HCT116 (cell line): ENCODE measurements around the gene TELO2. TPM values are rescaled to one million over a fixed set of nuclear protein-coding genes. Genes with fewer than 3 reads are reported as not detected.

Source experiments
- ATAC-seq: fragments of 200-7000 bp; cut with Tn5 transposase; 2 replicates; pipeline ENCODE4 v1.9.1; 2020; ENCODE audit warnings: mild to moderate bottlenecking, moderate library complexity
- BruUV-seq: library from RNA; stranded (reverse); fragments of 400-500 nt; replicated peaks from 2 replicates; lab custom pipeline; 2021; lab: Mats Ljungman, UMichigan
- CTCF ChIA-PET: fragments of 300-600 bp; sonication (Branson Sonifier 250); formaldehyde crosslinking; loops from one replicate; lab custom pipeline; 2021; ENCODE audit warnings: antibody characterized with exemption; lab: Charles Lee
- POLR2A ChIA-PET: fragments of 300-600, 350-600 bp; sonication (Branson Sonifier 250); formaldehyde crosslinking; loops from one replicate; lab custom pipeline; 2021; ENCODE audit warnings: antibody characterized with exemption; lab: Charles Lee
- RAD21 ChIA-PET, 2 experiments: fragments of 300-600 bp; sonication (Branson Sonifier 250); formaldehyde crosslinking; loops; one replicate each; lab custom pipeline; 2023; ENCODE audit warnings: low total read pairs in 2 of 2; ENCODE audit not compliant: uncharacterized antibody in 2 of 2, unreplicated experiment in 2 of 2, low non-redundant PET in 1 of 2; lab: Charles Lee
- DNase-seq: peaks from one replicate; pipeline ENCODE4 v3.0.0-alpha.2; 2010; ENCODE audit warnings: low read depth, low spot score
- H2AFZ ChIP-seq: fragments of 200-600 bp; shearing (Covaris generic), sonication (generic); 2 replicates; pipeline ENCODE4 v1.6.1; 2017; ENCODE audit warnings: low read depth, mixed run types, mixed read lengths, antibody characterized with exemption, low read length; ENCODE audit not compliant: poor library complexity, severe bottlenecking
- H3K27ac ChIP-seq: 2 replicates; pipeline ENCODE4 v1.5.1; 2012; ENCODE audit warnings: low read depth, low read length
- H3K27me3 ChIP-seq: fragments of 200-600 bp; sonication (generic); 2 replicates; pipeline ENCODE4 v1.6.1; 2016; ENCODE audit warnings: mixed run types, low read length, mixed read lengths; ENCODE audit not compliant: insufficient read depth
- H3K36me3 ChIP-seq, 2 experiments: fragments of 200-500 bp in 1 of 2; fragments of 200-600 bp in 1 of 2; sonication (Bioruptor generic) in 1 of 2; sonication (generic) in 1 of 2; 2 replicates each; pipeline versions ENCODE4 v1.5.1 to v1.6.1; 2014 to 2016; ENCODE audit warnings: low read length in 2 of 2, inconsistent platforms in 1 of 2, mixed read lengths in 1 of 2, mixed run types in 1 of 2; ENCODE audit not compliant: insufficient read depth in 2 of 2, control insufficient read depth in 1 of 2
- H3K4me1 ChIP-seq, 2 experiments: fragments of 200-600 bp in 1 of 2; sonication (generic) in 1 of 2; 2 replicates each; pipeline versions ENCODE4 v1.5.1 to v1.6.1; 2012 to 2017; ENCODE audit warnings: low read length in 2 of 2, inconsistent platforms in 1 of 2, mild to moderate bottlenecking in 1 of 2, mixed read lengths in 1 of 2, mixed run types in 1 of 2, moderate library complexity in 1 of 2; ENCODE audit not compliant: insufficient read depth in 2 of 2, control insufficient read depth in 1 of 2
- H3K4me2 ChIP-seq: fragments of 200-600 bp; sonication (generic); 2 replicates; pipeline ENCODE4 v1.6.1; 2017; ENCODE audit warnings: mixed run types, low read length, mixed read lengths
- H3K4me3 ChIP-seq, 2 experiments: fragments of 200-600 bp in 1 of 2; sonication (generic) in 1 of 2; replicated peaks in 1 of 2; 2 replicates each; pipeline ENCODE4 v1.5.1; 2011 to 2016; ENCODE audit warnings: low read length in 2 of 2, control low read depth in 1 of 2, low read depth in 1 of 2, mild to moderate bottlenecking in 1 of 2, mixed read lengths in 1 of 2, mixed run types in 1 of 2
- H3K79me2 ChIP-seq: fragments of 200-600 bp; sonication (generic); 2 replicates; pipeline ENCODE4 v1.6.1; 2017; ENCODE audit warnings: mild to moderate bottlenecking, mixed run types, low read length, moderate library complexity, mixed read lengths; ENCODE audit not compliant: insufficient read depth
- H3K9ac ChIP-seq: fragments of 200-600 bp; sonication (generic); 2 replicates; pipeline ENCODE4 v1.6.1; 2016; ENCODE audit warnings: low read length, mixed read lengths
- H3K9me2 ChIP-seq: fragments of 200-600 bp; sonication (generic), shearing (Covaris generic); 2 replicates; pipeline ENCODE4 v1.6.1; 2017; ENCODE audit warnings: mixed run types, mild to moderate bottlenecking, moderate library complexity; ENCODE audit not compliant: insufficient read depth
- H3K9me3 ChIP-seq, 2 experiments: fragments of 200-500 bp in 1 of 2; fragments of 200-600 bp in 1 of 2; sonication (Bioruptor generic) in 1 of 2; sonication (generic) in 1 of 2; 2 replicates each; pipeline ENCODE4 v1.6.1; 2014 to 2017; ENCODE audit warnings: low read length in 2 of 2, mixed read lengths in 2 of 2, inconsistent platforms in 1 of 2, low read depth in 1 of 2, mild to moderate bottlenecking in 1 of 2, mixed run types in 1 of 2, moderate library complexity in 1 of 2; ENCODE audit not compliant: control insufficient read depth in 1 of 2, insufficient read depth in 1 of 2
- H4K20me1 ChIP-seq: fragments of 200-600 bp; sonication (generic), shearing (Covaris generic); 2 replicates; pipeline ENCODE4 v1.6.1; 2017; ENCODE audit warnings: mixed run types, mild to moderate bottlenecking, moderate library complexity; ENCODE audit not compliant: insufficient read depth
- RAD21 ChIP-seq: IDR thresholded peaks from 2 replicates; pipeline ENCODE4 v1.6.1; 2012; ENCODE audit warnings: low read depth, mild to moderate bottlenecking
- intact Hi-C: fragments of 100-400 bp; cut with micrococcal nuclease; formaldehyde crosslinking; loops from 2 replicates; pipeline ENCODE4 v1.10.0; 2022
- total RNA-seq: library from RNA; stranded (reverse); gene quantifications from one replicate; pipeline ENCODE4 v1.2.1, GENCODE V29; 2021; ENCODE audit not compliant: unreplicated experiment
- TF ChIP-seq, protein P1 (sequence below): IDR thresholded peaks from 2 replicates; pipeline ENCODE4 v1.6.1; 2012
- TF ChIP-seq, protein P2 (sequence below): IDR thresholded peaks from 2 replicates; pipeline ENCODE4 v1.6.1; 2012; ENCODE audit warnings: low read depth

TELO2 gene
- total RNA-seq, 1 experiment from 2014 or later = 74.3 TPM

DNA sequence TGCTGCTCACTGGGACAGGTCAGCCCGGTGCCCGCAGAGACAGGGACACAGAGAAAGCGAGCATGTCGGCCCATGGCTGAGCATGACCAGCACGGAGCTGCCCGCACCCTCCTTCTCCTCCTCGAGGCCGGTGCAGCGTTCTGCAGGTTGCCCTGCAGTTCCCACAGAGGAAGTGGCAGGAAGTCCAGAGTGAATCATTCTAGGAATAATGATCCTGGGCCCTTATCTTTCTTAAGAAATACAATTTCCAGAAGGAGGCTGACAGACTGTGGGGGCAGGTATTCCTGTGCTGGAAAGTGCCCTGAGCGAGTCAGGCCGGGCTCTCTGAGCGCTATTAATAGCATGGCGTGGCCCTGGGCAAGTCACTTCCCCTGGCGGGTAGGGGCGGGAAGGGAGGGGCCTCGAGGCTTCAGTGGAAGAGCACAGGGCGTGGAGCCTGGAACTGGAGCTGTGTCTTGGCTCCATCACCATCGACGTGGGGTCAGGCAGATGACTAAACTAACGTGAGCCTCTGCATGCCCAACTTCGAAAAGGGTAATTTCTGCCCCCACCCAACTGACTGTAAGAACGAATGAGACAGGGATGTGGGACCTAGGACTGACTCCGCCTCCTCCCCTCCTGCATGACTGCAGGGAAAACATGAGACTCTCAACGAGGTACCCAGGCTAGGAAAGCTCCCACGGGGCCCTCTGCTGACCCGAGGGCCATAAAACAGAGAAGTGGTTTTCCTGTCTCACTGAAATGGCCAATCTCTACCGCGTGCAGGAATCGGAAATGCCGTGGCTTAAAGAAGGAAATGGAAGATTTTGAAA is 50.1 kb downstream of the TELO2 start:
- peak overlapping the region in 1 of 2 experiments; percentile 36; a peak in 2 of 4 replicates for H3K4me3 ChIP-seq
- H3K9me2 ChIP-seq = no peaks in the 10 kb centered on the region
- ATAC-seq (peak; percentile 89), DNase-seq (peak; percentile 31)
- TF ChIP-seq, protein P1, sequence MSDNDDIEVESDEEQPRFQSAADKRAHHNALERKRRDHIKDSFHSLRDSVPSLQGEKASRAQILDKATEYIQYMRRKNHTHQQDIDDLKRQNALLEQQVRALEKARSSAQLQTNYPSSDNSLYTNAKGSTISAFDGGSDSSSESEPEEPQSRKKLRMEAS = peak; percentile 53; the same call in 1 of the 2 replicates
- TF ChIP-seq RAD21 = peak; percentile 32
- TF ChIP-seq, protein P2, sequence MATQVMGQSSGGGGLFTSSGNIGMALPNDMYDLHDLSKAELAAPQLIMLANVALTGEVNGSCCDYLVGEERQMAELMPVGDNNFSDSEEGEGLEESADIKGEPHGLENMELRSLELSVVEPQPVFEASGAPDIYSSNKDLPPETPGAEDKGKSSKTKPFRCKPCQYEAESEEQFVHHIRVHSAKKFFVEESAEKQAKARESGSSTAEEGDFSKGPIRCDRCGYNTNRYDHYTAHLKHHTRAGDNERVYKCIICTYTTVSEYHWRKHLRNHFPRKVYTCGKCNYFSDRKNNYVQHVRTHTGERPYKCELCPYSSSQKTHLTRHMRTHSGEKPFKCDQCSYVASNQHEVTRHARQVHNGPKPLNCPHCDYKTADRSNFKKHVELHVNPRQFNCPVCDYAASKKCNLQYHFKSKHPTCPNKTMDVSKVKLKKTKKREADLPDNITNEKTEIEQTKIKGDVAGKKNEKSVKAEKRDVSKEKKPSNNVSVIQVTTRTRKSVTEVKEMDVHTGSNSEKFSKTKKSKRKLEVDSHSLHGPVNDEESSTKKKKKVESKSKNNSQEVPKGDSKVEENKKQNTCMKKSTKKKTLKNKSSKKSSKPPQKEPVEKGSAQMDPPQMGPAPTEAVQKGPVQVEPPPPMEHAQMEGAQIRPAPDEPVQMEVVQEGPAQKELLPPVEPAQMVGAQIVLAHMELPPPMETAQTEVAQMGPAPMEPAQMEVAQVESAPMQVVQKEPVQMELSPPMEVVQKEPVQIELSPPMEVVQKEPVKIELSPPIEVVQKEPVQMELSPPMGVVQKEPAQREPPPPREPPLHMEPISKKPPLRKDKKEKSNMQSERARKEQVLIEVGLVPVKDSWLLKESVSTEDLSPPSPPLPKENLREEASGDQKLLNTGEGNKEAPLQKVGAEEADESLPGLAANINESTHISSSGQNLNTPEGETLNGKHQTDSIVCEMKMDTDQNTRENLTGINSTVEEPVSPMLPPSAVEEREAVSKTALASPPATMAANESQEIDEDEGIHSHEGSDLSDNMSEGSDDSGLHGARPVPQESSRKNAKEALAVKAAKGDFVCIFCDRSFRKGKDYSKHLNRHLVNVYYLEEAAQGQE = no peak
- H3K4me1 ChIP-seq = peaks cover 19 to 25% of the 10 kb centered on the region in 2 experiments
- H4K20me1 ChIP-seq = no peaks in the 10 kb centered on the region
- H3K27ac ChIP-seq = peak overlapping the region; percentile 59
- H3K36me3 ChIP-seq = no peaks in the 10 kb centered on the region
- H3K79me2 ChIP-seq = no peaks in the 10 kb centered on the region
- CTCF ChIA-PET = no interaction called here
- H3K4me2 ChIP-seq = peak overlapping the region; percentile 73
- H3K27me3 ChIP-seq = no peaks in the 10 kb centered on the region
- no TSS peak for BruUV-seq
- H2AFZ ChIP-seq = peak overlapping the region; percentile 74
- intact Hi-C loops = no loop called here
- RAD21 ChIA-PET = no interaction called here
- H3K9me3 ChIP-seq = no peaks in the 10 kb centered on the region
- peak overlapping the region; percentile 49 for H3K9ac ChIP-seq
- POLR2A ChIA-PET = no interaction called here
